PC-3 (cell line): ENCODE data around the gene PRAC1.

Experiments
- CTCF ChIP-seq: fragments of 300-600 bp; sonication (generic); conservative IDR thresholded peaks from 2 replicates; pipeline ENCODE4 v1.5.1; 2017; ENCODE audit warnings: antibody characterized with exemption, low read depth, mild to moderate bottlenecking, low read length
- EZH2phosphoT487 ChIP-seq: fragments of 300-600 bp; sonication (generic); IDR thresholded peaks from 2 replicates; pipeline ENCODE4 v1.6.1; 2018; ENCODE audit warnings: mild to moderate bottlenecking, antibody characterized with exemption, low read length, borderline replicate concordance

GRCh38 chr17:48730240-48730550, 7.9 kb upstream of the PRAC1 start:
- TF ChIP-seq EZH2phosphoT487 (no peak), CTCF (no peak)
